CD4-positive, alpha-beta T cell (primary cell): ENCODE measurements around the gene CHKB. TPM values are rescaled to one million over a fixed set of nuclear protein-coding genes. Genes with fewer than 3 reads are reported as not detected.

ENCODE experiments used
- ATAC-seq: fragments of 200-7000 bp; cut with Tn5 transposase; one replicate; pipeline ENCODE4 v1.10.0; 2022; ENCODE audit warnings: mild to moderate bottlenecking; ENCODE audit not compliant: poor library complexity
- CTCF ChIA-PET: fragments of 350-600 bp; sonication (Branson Sonifier 250); formaldehyde crosslinking; loops from one replicate; lab custom pipeline; 2021; ENCODE audit warnings: antibody characterized with exemption, inconsistent platforms; lab: Charles Lee
- POLR2A ChIA-PET: fragments of 350-600 bp; sonication (Branson Sonifier 250); formaldehyde crosslinking; loops from one replicate; lab custom pipeline; 2021; ENCODE audit warnings: antibody characterized with exemption, inconsistent platforms; lab: Charles Lee
- DNase-seq, 14 experiments: peaks; one replicate each; pipeline ENCODE4 v3.0.0-alpha.2; 2013 to 2020; ENCODE audit warnings: mixed read lengths in 2 of 14
- H3K27ac ChIP-seq, 2 donors: one replicate each; pipeline versions ENCODE4 v1.5.1 to v1.7.0; 2013; ENCODE audit warnings: low read length in 2 of 2, low read depth in 1 of 2, mild to moderate bottlenecking in 1 of 2
- H3K27me3 ChIP-seq, 2 experiments: 1 replicate in 1 of 2; 2 replicates in 1 of 2; pipeline versions ENCODE4 v1.6.1 to v1.7.0; 2013; ENCODE audit warnings: low read length in 2 of 2, control low read depth in 1 of 2, mild to moderate bottlenecking in 1 of 2, moderate library complexity in 1 of 2; ENCODE audit not compliant: insufficient read depth in 2 of 2, control insufficient read depth in 1 of 2
- H3K36me3 ChIP-seq: one replicate; pipeline ENCODE4 v1.6.1; 2013; ENCODE audit warnings: low read length, control low read depth; ENCODE audit not compliant: insufficient read depth
- H3K4me1 ChIP-seq: one replicate; pipeline ENCODE4 v1.6.1; 2013; ENCODE audit warnings: low read length, control low read depth; ENCODE audit not compliant: insufficient read depth
- H3K4me3 ChIP-seq: one replicate; pipeline ENCODE4 v1.5.1; 2013; ENCODE audit warnings: mild to moderate bottlenecking, low read length, moderate library complexity
- H3K9me3 ChIP-seq, 2 experiments: 1 replicate in 1 of 2; 2 replicates in 1 of 2; pipeline versions ENCODE4 v1.6.1 to v1.7.0; 2013; ENCODE audit warnings: low read length in 2 of 2, mild to moderate bottlenecking in 2 of 2, control low read depth in 1 of 2, moderate library complexity in 1 of 2; ENCODE audit not compliant: control insufficient read depth in 1 of 2, insufficient read depth in 1 of 2
- H3K27ac Mint-ChIP-seq: one replicate; pipeline ENCODE4 v1.8.0; 2020; ENCODE audit warnings: mixed read lengths
- H3K27me3 Mint-ChIP-seq: one replicate; pipeline ENCODE4 v1.8.0; 2021; ENCODE audit warnings: mixed read lengths
- H3K36me3 Mint-ChIP-seq: one replicate; pipeline ENCODE4 v1.8.0; 2021; ENCODE audit warnings: low read depth, mixed read lengths
- H3K4me1 Mint-ChIP-seq: one replicate; pipeline ENCODE4 v1.8.0; 2021; ENCODE audit warnings: low read depth, mixed read lengths
- H3K4me3 Mint-ChIP-seq: one replicate; pipeline ENCODE4 v1.8.0; 2020; ENCODE audit warnings: mild to moderate bottlenecking, mixed read lengths
- H3K9me3 Mint-ChIP-seq: one replicate; pipeline ENCODE4 v1.8.0; 2020; ENCODE audit warnings: mixed read lengths
- CTCF ChIP-seq: fragments of 200-600 bp; IDR thresholded peaks from one replicate; pipeline ENCODE4 v1.8.0; 2022; ENCODE audit warnings: antibody characterized with exemption, mild to moderate bottlenecking
- intact Hi-C, 2 experiments: fragments of 100-400 bp; cut with DNase I in 1 of 2; cut with micrococcal nuclease in 1 of 2; formaldehyde crosslinking; loops; one replicate each; pipeline versions ENCODE4 v1.15.1 to v1.9.0; 2023 to 2025; cut with DNase I, micrococcal nuclease
- total RNA-seq, 174 experiments: library from RNA in 2 of 174; stranded (reverse) in 2 of 174; gene quantifications; one replicate each; pipeline ENCODE4 v1.2.3 and lab custom pipeline; 2021 to 2026

The CHKB gene
- total RNA-seq, 2 experiments from 2014 or later: 152 to 156 TPM

- Mint-ChIP-seq H3K9me3 (no peaks in the 10 kb centered on the region), H3K27ac (peak overlapping the region; percentile 83), H3K4me3 (peak overlapping the region; percentile 68), H3K4me1 (peaks cover 46% of the 10 kb centered on the region), H3K27me3 (no peaks in the 10 kb centered on the region), H3K36me3 (no peaks in the 10 kb centered on the region)
- Histone ChIP-seq H3K36me3 (no peaks in the 10 kb centered on the region), H3K4me3 (no peak overlapping the region), H3K9me3 (no peaks in the 10 kb centered on the region), H3K27me3 (no peaks in the 10 kb centered on the region), H3K27ac (no peak overlapping the region), H3K4me1 (peaks cover 61% of the 10 kb centered on the region)
- DNase-seq (no peak), ATAC-seq (no peak)
- no peak for TF ChIP-seq CTCF
- CTCF ChIA-PET: interaction anchor here (2.2 to 3.0 kb wide), 5 partner anchors 17 to 74 kb away, joined by 16 to 27 read pairs (median 22); partner anchors contain the start of genes SCO2 and SYCE3
- intact Hi-C loops: loop anchor here in 1 of 2 experiments (5.0 kb wide), 1 partner anchor 36 kb away; the partner anchor contains the start of gene CHKB
- POLR2A ChIA-PET: interaction anchor here (0.8 to 5.0 kb wide), 13 partner anchors 7 to 74 kb away, joined by 3 to 87 read pairs (median 27); partner anchors contain the start of genes CHKB, LMF2, NCAPH2 and SCO2
Measured at GRCh38 chr22:50546326-50547262, 36.1 kb downstream of the CHKB start.

GRCh38 chr22:50545522-50546325, 36.9 kb downstream of the CHKB start, which contains the start of gene KLHDC7B:
Gene KLHDC7B (plus strand): TSS chr22:50545899. CDS start chr22:50546244, 345 bp downstream.
- POLR2A ChIA-PET: interaction anchor here (0.8 to 3.0 kb wide), 8 partner anchors 11 to 610 kb away, joined by 3 to 37 read pairs (median 8); partner anchors contain the start of genes CHKB, LMF2, NCAPH2 and SCO2
- TF ChIP-seq CTCF: no peak
- H3K9me3 ChIP-seq: no peaks in the 10 kb centered on the region
- H3K27ac Mint-ChIP-seq: peak within 1 kb of the TSS; percentile 83
- no peaks in the 10 kb centered on the region for H3K9me3 Mint-ChIP-seq
- no peaks in the 10 kb centered on the region for H3K36me3 ChIP-seq
- intact Hi-C loops: loop anchor here (2.0 to 5.0 kb wide), 4 partner anchors 15 to 75 kb away; partner anchors contain the start of genes CHKB (in 1 of the 2), SYCE3 (in 1 of the 2) and TYMP (in 1 of the 2)
- peak within 1 kb of the TSS; percentile 41 for H3K4me3 ChIP-seq
- DNase-seq (peak in 2 of 14 experiments; percentile 45 to 47), ATAC-seq (no peak)
- H3K4me3 Mint-ChIP-seq: peak within 1 kb of the TSS; percentile 74
- H3K4me1 ChIP-seq: peaks cover 67% of the 10 kb centered on the region
- peaks cover 43% of the 10 kb centered on the region for H3K4me1 Mint-ChIP-seq
- H3K27me3 Mint-ChIP-seq: no peaks in the 10 kb centered on the region
- H3K36me3 Mint-ChIP-seq: no peaks in the 10 kb centered on the region
- peak within 1 kb of the TSS; percentile 27 to 44 for H3K27ac ChIP-seq
- H3K27me3 ChIP-seq: no peaks in the 10 kb centered on the region
- CTCF ChIA-PET: interaction anchor here (0.7 to 3.0 kb wide), 4 partner anchors 15 to 72 kb away, joined by 3 to 22 read pairs (median 10); partner anchors contain the start of genes SCO2 and SYCE3
